GM21360 (cell line): ENCODE data around the gene FAM131C.

Experiments used
- ATAC-seq: cut with Tn5 transposase; IDR thresholded peaks from one replicate; pipeline ENCODE4 v1.9.1; 2021; ENCODE audit warnings: mild to moderate bottlenecking, moderate library complexity; ENCODE audit not compliant: unreplicated experiment

Gene FAM131C

DNA sequence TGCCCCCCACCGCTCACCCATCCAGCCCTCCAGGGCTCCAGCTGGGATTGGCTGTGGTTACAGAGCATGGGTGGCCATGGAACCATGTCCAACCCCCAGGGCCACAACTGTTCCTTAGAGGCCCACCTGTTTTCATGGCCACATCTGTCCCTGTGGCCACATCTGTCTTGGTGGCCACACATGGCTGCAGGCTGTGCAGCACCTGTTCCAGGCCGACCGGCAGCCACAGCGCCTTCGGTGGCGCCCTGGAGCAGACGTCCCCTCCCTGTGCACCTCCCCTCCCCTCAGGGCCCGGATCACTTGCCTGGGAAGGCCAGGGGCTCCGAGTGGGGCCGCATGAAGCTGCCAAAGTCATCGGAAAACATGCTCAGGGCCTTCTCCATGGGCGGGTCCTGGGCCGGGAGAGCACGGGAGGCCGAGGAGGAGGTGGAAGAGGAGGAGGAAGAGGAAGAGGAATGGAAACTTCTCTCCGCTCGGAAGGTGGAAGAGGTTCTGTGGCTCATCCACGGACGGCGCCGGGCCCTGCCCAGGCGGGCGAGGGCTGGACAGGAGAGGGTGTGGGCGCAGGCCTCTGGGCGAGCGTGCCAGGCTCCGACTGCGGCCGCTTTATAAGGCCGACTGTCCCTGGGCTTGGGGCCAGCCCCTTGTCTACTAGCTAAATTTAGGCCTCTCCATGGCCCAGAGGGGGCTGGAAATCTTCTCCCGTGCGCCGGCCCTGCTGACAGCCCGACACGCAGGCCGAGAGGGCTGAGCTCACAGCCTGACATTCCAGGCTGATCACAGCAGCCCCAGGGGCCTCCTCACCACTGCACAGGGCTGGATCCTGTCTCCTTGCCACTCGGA lies 55.8 kb downstream of the FAM131C start, which contains the start of gene HSPB7:
HSPB7 (minus strand) TSS at position 583 of the 843 bp plus-strand sequence; CDS start at position 503, 80 bp downstream.
- no peak for ATAC-seq

DNA sequence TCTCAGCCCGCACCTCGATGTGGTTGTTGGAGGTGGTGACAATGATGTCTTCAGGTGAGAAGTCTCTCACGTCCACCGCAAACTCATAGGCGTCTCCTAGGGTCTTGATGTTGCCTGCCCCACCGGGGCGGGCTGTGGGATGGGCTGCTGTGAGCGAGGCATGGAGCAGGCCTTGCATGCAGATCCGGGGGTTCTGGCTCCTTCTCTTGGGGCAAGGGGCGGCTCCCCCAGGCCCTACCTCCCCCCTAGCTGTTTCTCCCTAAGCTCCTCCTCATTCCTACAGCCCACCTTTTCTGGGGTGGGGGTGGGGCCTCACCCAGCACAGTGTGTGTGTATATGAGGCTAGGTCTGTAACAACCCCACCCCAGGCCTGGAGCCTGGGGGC lies 56.4 kb downstream of the FAM131C start:
- ATAC-seq, result no peak

DNA sequence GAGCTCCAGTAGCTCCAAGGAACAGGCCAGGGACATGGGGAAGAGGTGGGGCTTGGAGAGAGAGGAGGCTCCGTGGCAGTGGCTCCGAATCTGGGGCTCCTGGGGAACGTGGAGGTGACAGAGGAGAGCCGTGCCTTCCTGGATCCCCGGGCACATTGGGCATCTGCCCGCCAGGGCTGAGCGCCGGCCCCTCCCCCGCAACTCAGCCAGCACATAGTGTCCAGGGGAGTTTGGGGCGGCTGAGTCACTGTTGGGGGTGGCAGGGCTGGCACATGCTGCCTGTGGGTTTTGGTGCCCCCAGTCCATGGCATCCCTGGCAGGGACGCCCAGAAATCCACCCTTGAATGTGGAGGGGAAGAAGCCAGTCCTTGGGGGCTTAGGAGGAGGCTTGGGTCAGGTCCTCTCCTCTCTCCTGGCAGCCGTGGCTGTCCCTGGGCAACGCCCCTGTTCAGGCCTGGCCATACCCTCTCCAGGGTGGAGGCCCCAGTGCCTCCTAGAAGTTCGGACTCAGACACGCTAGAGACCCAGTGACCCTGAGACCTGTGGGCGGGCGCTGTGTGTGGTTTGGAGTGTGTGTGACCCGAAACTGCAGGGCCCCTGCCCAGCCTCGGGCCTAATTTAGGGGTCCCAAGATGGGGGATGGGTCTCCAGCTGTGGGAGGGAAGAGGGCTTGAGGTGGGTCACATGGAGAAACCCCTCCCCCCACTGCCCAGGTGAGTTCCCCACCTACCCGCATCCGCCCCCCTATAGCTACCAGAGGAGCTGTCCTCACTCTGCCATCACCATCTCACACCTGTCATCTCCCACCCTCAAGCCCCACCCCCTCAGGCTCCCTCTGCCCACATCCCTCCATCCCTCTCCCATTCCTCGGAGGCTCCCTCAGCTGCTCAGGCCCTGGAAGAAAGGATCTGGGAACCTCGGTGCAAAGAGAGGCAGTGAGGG lies 57.2 kb downstream of the FAM131C start:
- no peak for ATAC-seq

DNA sequence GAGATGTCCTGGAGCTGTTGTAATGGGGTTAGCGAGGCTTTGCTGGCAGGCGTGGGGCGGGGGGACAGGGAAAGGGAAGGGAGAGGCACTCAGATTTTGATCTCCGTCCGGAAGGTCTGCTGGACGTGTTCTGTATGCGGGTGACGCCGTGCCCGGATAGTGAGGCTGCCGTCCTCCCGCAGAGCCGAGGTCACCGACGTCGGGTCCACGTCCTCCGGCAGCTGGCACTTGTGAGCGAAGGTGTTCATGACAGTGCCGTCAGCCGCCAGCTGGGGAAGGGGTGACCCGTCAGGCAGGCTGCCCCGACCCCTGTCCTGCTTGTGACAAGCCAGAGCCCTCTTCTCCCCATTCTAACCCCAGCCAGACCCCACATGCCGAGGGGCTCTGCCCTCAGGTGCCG lies 58.0 kb downstream of the FAM131C start:
- ATAC-seq, result no peak

DNA sequence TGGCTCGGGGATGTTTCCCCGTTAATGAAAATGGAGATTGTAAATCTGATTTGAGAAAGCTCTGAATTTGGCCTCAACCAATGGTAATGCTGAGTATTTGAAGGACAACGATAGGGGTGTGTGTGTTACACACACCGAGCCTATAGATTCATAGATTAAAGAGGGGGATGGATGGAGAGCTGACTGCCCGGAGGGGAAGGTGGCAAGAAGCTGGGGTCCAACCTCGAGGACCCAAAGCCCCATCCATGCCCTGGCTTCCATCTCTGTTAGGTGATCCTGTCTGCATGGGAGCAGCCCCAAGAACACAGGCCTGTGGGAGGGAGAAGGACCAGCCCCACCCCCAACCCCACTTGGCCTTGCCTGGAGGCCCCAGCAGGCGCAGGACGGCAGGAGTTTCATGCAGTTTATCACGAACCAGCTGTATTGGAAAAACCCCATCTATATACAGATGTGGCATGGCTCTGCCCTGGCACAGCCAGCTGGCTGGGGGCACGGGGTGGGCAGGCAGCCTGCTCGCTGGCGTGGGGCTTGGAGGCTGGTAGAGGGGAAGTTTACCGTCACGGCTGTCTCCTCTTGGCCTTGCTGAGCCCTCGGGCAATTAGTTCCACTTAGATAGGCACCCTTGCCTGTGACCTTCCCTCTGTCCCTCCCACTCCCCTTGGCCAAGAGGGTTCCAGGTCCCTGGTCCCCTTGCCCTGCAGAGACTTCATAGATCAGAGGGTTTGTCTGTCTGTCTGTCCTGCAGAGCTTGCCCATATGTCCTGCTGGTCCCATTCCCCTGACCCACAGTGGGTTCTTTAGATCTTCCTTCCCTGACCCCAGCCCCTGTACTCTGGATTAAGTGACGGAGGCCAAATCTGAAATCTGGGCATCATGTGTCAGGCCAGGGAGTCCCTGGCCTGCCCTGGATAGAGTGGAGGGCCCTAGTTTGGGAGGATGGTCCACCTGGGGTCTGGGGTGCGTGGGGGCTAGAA lies 58.7 kb downstream of the FAM131C start:
- ATAC-seq, result no peak

DNA sequence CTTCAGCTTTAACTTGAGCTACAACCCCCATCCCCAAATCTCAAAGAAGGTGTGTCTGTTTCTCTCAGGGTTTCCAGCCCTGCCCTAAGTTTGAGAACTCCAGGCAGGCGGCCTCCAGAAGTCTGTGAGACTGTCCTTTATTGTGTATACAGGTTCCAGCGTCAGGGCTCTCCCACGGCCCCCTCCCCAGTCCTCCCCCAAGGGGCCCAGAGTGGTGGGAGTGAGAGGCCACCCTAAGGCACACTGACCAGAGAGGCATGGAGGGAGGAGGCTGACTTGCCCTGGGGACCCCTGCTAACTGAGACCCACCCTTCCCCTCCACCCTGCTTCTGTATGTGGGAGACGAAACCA lies 59.6 kb downstream of the FAM131C start:
- ATAC-seq, result no peak

DNA sequence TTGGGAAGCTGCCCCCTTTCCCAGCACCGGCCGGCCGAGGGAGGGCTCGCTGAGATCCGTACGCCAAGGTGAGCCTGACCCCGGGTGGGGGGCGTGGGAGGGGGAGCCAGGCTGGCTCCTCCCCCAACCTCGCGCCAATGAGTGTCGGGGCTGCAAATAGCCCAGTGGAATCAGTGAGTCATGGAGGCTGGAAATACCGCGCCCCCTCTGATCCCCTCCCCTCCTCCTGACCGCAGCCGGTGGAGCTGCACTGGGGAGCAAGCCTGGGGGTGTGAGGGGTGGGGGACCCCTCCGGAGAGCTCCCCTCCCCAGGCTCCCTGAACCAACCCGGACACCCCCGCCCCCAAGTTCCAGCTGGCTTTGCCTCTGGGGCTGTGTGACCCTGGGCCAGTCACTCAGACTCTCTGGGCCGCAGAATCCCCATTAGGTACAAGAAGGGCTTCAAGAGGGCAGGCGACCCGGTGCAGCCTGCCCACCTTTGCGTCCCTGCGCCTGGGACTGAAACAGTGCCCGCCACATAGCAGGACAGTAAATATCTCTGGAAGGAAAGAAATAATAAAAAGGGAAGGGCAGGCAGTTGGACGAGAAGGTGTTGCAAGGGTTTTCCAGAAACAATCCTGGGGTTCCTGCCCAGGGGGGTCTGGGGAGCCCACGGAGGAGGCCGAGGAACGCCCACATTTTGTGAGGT lies 60.1 kb downstream of the FAM131C start:
- no peak for ATAC-seq

DNA sequence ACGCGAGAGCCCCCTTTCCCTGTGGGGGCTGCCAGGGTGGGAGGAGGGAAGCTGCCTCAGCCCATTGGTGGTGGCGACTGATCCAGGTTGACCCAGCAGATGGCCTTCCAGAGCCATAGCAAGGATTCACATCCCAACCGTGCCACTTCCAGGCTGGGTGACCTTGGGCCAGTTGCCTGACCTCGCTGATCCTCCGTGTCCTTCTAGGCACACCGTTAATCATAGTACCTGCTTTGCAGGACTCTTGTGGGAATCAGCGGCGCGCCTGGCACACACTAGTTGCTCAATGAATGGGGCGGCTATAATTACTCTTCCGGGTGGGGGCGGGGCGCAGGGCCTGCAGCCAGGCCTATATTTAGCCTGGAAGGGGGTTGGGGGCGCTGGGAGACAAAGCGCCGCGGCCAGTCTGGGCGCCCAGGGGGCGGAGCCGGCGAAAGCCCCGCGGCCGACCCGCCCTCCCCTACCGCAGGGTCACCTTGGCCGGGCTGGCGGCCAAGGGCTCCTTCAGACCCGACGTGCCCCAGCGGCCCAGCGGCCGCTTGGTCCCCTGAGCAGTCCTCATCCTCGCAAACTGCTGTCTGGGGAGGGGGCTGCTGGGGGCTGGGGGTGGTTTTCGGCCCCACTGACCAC lies 60.7 kb downstream of the FAM131C start:
- ATAC-seq, result no peak

DNA sequence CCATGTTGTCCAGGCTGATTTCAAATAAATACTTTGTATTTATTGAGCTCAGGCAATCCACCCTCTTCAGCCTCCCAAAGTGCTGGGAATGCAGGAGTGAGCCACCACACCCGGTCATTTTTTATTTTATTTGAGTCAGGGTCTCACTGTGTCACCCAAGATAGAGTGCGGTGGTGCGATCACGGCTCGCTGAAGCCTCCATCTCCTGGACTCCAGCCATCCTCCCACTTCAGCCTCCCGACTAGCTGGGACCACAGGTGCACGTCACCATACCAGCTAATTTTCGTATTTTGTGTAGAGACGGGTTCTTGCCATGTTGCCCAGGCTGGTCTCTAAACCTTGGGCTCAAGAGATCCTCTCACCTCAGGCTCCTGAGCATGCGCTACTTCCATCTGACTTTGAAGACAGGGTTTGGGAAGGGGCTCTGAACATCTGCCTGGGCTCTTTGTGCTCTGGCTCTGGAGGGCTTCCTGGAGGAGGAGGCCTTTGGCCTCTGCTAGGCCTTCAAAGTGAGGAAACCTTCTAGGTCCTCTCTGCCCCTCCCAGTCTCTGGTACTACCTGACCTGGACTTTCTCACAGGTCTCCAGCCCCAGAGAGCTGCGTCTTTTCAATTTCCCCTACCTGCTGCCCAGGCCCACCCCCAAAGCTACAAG lies 61.4 kb downstream of the FAM131C start:
- no peak for ATAC-seq

DNA sequence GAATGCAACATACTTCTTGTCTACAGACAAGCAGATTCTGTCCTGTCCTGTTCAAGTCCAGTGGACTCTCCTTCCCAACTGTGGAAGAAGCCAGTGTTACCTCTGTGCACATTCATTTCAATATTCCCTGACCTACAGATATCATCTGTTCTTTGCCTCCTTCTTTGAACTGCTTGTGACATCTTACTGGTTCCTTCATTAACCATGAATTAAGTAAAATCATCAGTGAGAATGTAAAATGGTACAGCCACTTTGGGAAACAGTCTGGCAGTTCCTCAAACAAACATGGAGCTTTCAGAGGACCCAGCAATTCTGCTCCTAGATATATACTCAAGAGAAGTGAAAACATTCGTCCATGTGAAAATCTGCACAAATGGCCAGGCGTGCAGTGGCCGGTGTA lies 62.6 kb downstream of the FAM131C start:
- no peak for ATAC-seq

DNA sequence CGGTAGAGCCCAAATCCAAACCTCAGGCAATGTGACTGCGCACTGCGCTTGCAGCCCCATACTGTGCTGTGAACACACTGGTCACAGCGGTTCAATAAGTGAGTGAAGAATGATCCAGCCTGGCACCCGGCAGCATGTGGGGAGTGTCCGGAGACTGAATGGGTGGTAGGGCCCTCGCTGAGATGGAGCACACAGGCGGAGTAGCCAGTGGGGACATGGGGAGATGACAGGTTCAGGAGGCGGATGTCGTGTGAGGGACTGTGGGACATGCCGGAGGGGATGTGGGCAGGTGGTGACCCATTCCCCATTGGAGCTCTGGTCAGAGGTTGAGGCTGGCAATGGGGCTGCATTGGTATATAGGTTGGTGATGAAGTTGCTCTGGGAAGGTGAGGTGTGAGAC lies 63.8 kb downstream of the FAM131C start:
- ATAC-seq, result no peak

DNA sequence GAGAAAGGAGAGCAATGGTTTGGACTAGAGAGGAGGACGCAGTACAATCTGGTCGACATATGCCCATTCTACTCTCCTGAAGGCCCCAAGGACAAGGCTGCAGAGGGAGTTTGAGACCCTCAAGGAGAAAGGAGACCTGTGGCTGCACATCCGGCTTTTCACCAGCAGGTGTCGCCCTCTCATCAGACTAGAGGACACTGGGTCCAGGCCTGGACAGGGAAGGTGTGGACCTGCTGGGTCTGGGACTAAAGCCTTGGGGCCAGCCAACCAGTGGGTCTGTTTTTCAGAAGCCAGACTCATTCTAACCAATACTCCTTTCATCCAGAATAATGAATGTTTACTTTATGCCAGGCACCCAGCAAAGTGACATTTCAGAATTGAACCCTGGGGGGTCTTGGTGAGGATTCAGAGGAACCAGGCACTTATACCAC lies 64.4 kb downstream of the FAM131C start:
- no peak for ATAC-seq
